Neural progenitor cell (in vitro differentiated cells): ENCODE results near the gene SLC6A13. TPM values are rescaled to one million over a fixed set of nuclear protein-coding genes. Genes with fewer than 3 reads are reported as not detected.
A peak's percentile ranks its signal among the peaks of the same experiment; 100 is the strongest.

Source experiments
- DNase-seq: peaks from one replicate; pipeline ENCODE4 v3.0.0-alpha.2; 2016; ENCODE audit warnings: low spot score
- H2AFZ ChIP-seq: fragments of 200-600 bp; sonication (generic); replicated peaks from 2 replicates; pipeline ENCODE4 v1.6.1; 2016; ENCODE audit warnings: antibody characterized with exemption
- H3F3A ChIP-seq: fragments of 200-600 bp; sonication (generic); 2 replicates; pipeline ENCODE4 v1.6.1; 2016; ENCODE audit warnings: antibody characterized with exemption, low read depth
- H3K27ac ChIP-seq: fragments of 200-600 bp; sonication (generic); 2 replicates; pipeline ENCODE4 v1.5.1; 2016; ENCODE audit warnings: mild to moderate bottlenecking
- H3K27me3 ChIP-seq: fragments of 200-600 bp; sonication (generic); 2 replicates; pipeline ENCODE4 v1.6.1; 2016; ENCODE audit warnings: mild to moderate bottlenecking, moderate library complexity
- H3K36me3 ChIP-seq: fragments of 200-600 bp; sonication (generic); 2 replicates; pipeline ENCODE4 v1.5.1; 2016
- H3K4me1 ChIP-seq: fragments of 200-600 bp; sonication (generic); 2 replicates; pipeline ENCODE4 v1.6.1; 2016; ENCODE audit warnings: mixed run types
- H3K4me2 ChIP-seq: fragments of 200-600 bp; sonication (generic); 2 replicates; pipeline ENCODE4 v1.6.1; 2016
- H3K4me3 ChIP-seq: fragments of 200-600 bp; sonication (generic); 2 replicates; pipeline ENCODE4 v1.5.1; 2016
- H3K79me2 ChIP-seq: fragments of 200-600 bp; sonication (generic); 2 replicates; pipeline ENCODE4 v1.6.1; 2016; ENCODE audit warnings: low read depth
- H3K9ac ChIP-seq: fragments of 200-600 bp; sonication (generic); 2 replicates; pipeline ENCODE4 v1.6.1; 2016
- H3K9me3 ChIP-seq: fragments of 200-600 bp; sonication (generic); 2 replicates; pipeline ENCODE4 v1.5.1; 2016; ENCODE audit warnings: low read depth
- H4K20me1 ChIP-seq: fragments of 200-600 bp; sonication (generic); 2 replicates; pipeline ENCODE4 v1.6.1; 2016; ENCODE audit warnings: low read depth
- H3K27ac Mint-ChIP-seq: 3 replicates; pipeline ENCODE4 v1.8.0; 2021; ENCODE audit warnings: mixed read lengths
- H3K27me3 Mint-ChIP-seq: 2 replicates; pipeline ENCODE4 v1.8.0; 2022; ENCODE audit warnings: low read depth, mild to moderate bottlenecking, inconsistent platforms, moderate library complexity, mixed read lengths; ENCODE audit not compliant: insufficient read depth
- H3K36me3 Mint-ChIP-seq: 3 replicates; pipeline ENCODE4 v1.8.0; 2021; ENCODE audit warnings: mixed read lengths
- H3K4me1 Mint-ChIP-seq: 3 replicates; pipeline ENCODE4 v1.8.0; 2021; ENCODE audit warnings: mixed read lengths
- H3K4me3 Mint-ChIP-seq: 3 replicates; pipeline ENCODE4 v1.8.0; 2021; ENCODE audit warnings: mild to moderate bottlenecking, moderate library complexity, mixed read lengths
- H3K9me3 Mint-ChIP-seq: 3 replicates; pipeline ENCODE4 v1.8.0; 2020; ENCODE audit warnings: mixed read lengths
- CTCF ChIP-seq: fragments of 200-600 bp; sonication (generic); IDR thresholded peaks from 2 replicates; pipeline ENCODE4 v1.5.1; 2017; ENCODE audit warnings: antibody characterized with exemption, mild to moderate bottlenecking
- EZH2 ChIP-seq: fragments of 200-600 bp; sonication (generic); IDR thresholded peaks from 2 replicates; pipeline ENCODE4 v1.6.1; 2017; ENCODE audit warnings: antibody characterized with exemption, mild to moderate bottlenecking, moderate library complexity
- EZH2phosphoT487 ChIP-seq: fragments of 200-600 bp; sonication (generic); IDR thresholded peaks from 2 replicates; pipeline ENCODE4 v1.6.1; 2017; ENCODE audit warnings: antibody characterized with exemption
- total RNA-seq: library from RNA; depleted of rRNA; stranded (reverse); fragments of >200 nt; gene quantifications from 2 replicates; pipeline ENCODE4 v1.2.3, GENCODE V29; 2015; ENCODE audit warnings: low replicate concordance

SLC6A13 gene
- total RNA-seq, 1 donor from 2014 or later: not detected

GRCh38 chr12:267581-268482, 5.2 kb upstream of the SLC6A13 start:
- no peaks in the 10 kb centered on the region for H3K36me3 ChIP-seq
- Mint-ChIP-seq H3K4me3 (no peak overlapping the region), H3K4me1 (peaks cover 13% of the 10 kb centered on the region), H3K9me3 (no peaks in the 10 kb centered on the region), H3K27ac (no peak overlapping the region), H3K36me3 (no peaks in the 10 kb centered on the region), H3K27me3 (no peaks in the 10 kb centered on the region)
- H2AFZ ChIP-seq: no peak overlapping the region
- no peak overlapping the region for H3K27ac ChIP-seq
- no peaks in the 10 kb centered on the region for H3F3A ChIP-seq
- H3K9me3 ChIP-seq: no peaks in the 10 kb centered on the region
- peak overlapping the region; percentile 5 for H3K4me2 ChIP-seq
- H3K27me3 ChIP-seq: no peaks in the 10 kb centered on the region
- H4K20me1 ChIP-seq: no peaks in the 10 kb centered on the region
- no peaks in the 10 kb centered on the region for H3K79me2 ChIP-seq
- DNase-seq: peak; percentile 25
- peaks cover 11% of the 10 kb centered on the region for H3K4me1 ChIP-seq
- TF ChIP-seq CTCF (no peak), EZH2phosphoT487 (no peak), EZH2 (no peak)
- H3K9ac ChIP-seq: no peak overlapping the region
- H3K4me3 ChIP-seq: no peak overlapping the region

- no peaks in the 10 kb centered on the region for H3K9me3 Mint-ChIP-seq
- no peak overlapping the region for H3K4me3 Mint-ChIP-seq
- Histone ChIP-seq H3K9me3 (no peaks in the 10 kb centered on the region), H3F3A (no peaks in the 10 kb centered on the region), H3K4me1 (peaks cover 16% of the 10 kb centered on the region), H3K27ac (no peak overlapping the region), H3K4me2 (no peak overlapping the region), H2AFZ (no peak overlapping the region), H3K79me2 (no peaks in the 10 kb centered on the region), H3K36me3 (no peaks in the 10 kb centered on the region), H3K27me3 (peaks cover 4% of the 10 kb centered on the region), H3K9ac (no peak overlapping the region), H3K4me3 (no peak overlapping the region), H4K20me1 (no peaks in the 10 kb centered on the region)
- TF ChIP-seq EZH2 (no peak), EZH2phosphoT487 (no peak), CTCF (no peak)
- peaks cover 21% of the 10 kb centered on the region for H3K4me1 Mint-ChIP-seq
- H3K27me3 Mint-ChIP-seq: no peaks in the 10 kb centered on the region
- no peak overlapping the region for H3K27ac Mint-ChIP-seq
- H3K36me3 Mint-ChIP-seq: no peaks in the 10 kb centered on the region
- DNase-seq: no peak
Observed at GRCh38 chr12:265096-265495, 2.5 kb upstream of the SLC6A13 start.

DNA sequence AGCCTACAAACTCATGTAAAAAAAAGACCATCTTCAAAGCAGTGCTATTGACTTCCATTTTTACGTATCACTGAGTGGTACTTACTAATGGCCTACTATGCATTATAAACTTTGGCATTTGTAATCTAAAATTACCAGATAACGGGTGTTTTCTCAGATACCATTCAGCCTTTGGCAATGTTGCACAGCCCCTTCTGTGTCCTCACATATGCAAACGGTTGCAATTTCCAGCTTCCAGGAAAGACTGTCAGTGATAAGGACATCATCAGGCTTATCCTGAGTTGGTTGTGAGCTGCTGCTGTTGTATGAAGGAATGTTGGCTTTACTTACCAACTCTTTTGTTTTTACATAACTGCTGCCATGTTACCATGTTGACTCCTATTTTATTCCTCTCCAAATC, 1.6 kb upstream of the SLC6A13 start:
- Mint-ChIP-seq H3K27ac (no peak overlapping the region), H3K27me3 (peaks cover 2% of the 10 kb centered on the region)

More for the DNA sequence above, 1.6 kb upstream of the SLC6A13 start:
- Histone ChIP-seq H3K4me3 (no peak overlapping the region), H3F3A (no peaks in the 10 kb centered on the region), H3K4me2 (no peak overlapping the region), H3K27me3 (peaks cover 4% of the 10 kb centered on the region), H4K20me1 (no peaks in the 10 kb centered on the region), H3K9me3 (no peaks in the 10 kb centered on the region), H3K9ac (no peak overlapping the region), H2AFZ (no peak overlapping the region), H3K36me3 (no peaks in the 10 kb centered on the region), H3K79me2 (no peaks in the 10 kb centered on the region), H3K27ac (no peak overlapping the region), H3K4me1 (peaks cover 16% of the 10 kb centered on the region)
- Mint-ChIP-seq H3K36me3 (no peaks in the 10 kb centered on the region), H3K4me1 (peaks cover 21% of the 10 kb centered on the region), H3K4me3 (no peak overlapping the region), H3K9me3 (no peaks in the 10 kb centered on the region)
- no peak for DNase-seq
- TF ChIP-seq EZH2phosphoT487 (no peak), EZH2 (no peak), CTCF (no peak)
